ENCODE data around the gene JPT2. TPM values are rescaled to one million over a fixed set of nuclear protein-coding genes. Genes with fewer than 3 reads are reported as not detected.

Gene JPT2
- total and polyA plus RNA-seq, 10 of the 15 experiments (the other 5 are each of a cell fraction or from before 2014, with no cell fraction given): 11.7 to 78.4 (median 48.4) TPM

GRCh38 chr16:1677942-1678499, at the start of gene JPT2 (continued):
- TF ChIP-seq RELA (IDR thresholded peaks at IDR 0.05; ENCODE audit: borderline replicate concordance, partially characterized antibody) (no peak), TCF12 (IDR thresholded peaks at IDR 0.05; ENCODE audit: low read depth, low read length) (peak; percentile 67; the same call in 1 of the 2 replicates), PKNOX1 (IDR thresholded peaks at IDR 0.05) (peak; percentile 99), CHD2 (IDR thresholded peaks at IDR 0.05; ENCODE audit: borderline replicate concordance, low read depth, low read length) (peak; percentile 95), RB1 (IDR thresholded peaks at IDR 0.05; ENCODE audit: borderline replicate concordance) (peak; percentile 75), MXI1 (IDR thresholded peaks at IDR 0.05; ENCODE audit: low read depth, low read length) (peak; percentile 35; the same call in 1 of the 2 replicates)

GRCh38 chr16:1630450-1631213, 47.4 kb upstream of the JPT2 start:
- in situ Hi-C loops (cut with MboI): no loop called here
- TF ChIP-seq E4F1 (IDR thresholded peaks at IDR 0.05; ENCODE audit: borderline replicate concordance, partially characterized antibody) (no peak), ZNF217 (IDR thresholded peaks at IDR 0.05) (no peak), SRF (IDR thresholded peaks at IDR 0.05; ENCODE audit: low read depth in 2 of 2, low read length in 2 of 2) (no peak), RELB (IDR thresholded peaks at IDR 0.05; ENCODE audit: low read depth) (no peak), CHD1 (IDR thresholded peaks at IDR 0.05; ENCODE audit: low read depth, low read length) (no peak), EED (IDR thresholded peaks at IDR 0.05; ENCODE audit: low read depth) (no peak), BRCA1 (IDR thresholded peaks at IDR 0.05; ENCODE audit: low read depth, low read length) (no peak), SUZ12 (IDR thresholded peaks at IDR 0.05; ENCODE audit: unreplicated experiment) (no peak), RUNX3 (IDR thresholded peaks at IDR 0.05; ENCODE audit: low read length) (no peak), MYC (IDR thresholded peaks at IDR 0.05; ENCODE audit: insufficient read depth, insufficient read length, insufficient replicate concordance, low read length, severe bottlenecking) (no peak), BACH1 (IDR thresholded peaks at IDR 0.05; ENCODE audit: borderline replicate concordance) (no peak)

More at GRCh38 chr16:1630450-1631213, 47.4 kb upstream of the JPT2 start:
- peaks cover 15 to 32% of the 10 kb centered on the region in 2 experiments for H3K36me3 ChIP-seq (ENCODE audit: control insufficient read depth in 2 of 2, insufficient read depth in 2 of 2, low read length in 1 of 2)
- ChIA-PET RAD21 (ENCODE audit: unreplicated experiment) (no interaction called here), POLR2A (no interaction called here), SMC1A (ENCODE audit: uncharacterized antibody, unreplicated experiment) (no interaction called here), CTCF (no interaction called here)
- intact Hi-C loops (cut with micrococcal nuclease; ENCODE audit: unreplicated experiment): no loop called here
- no peaks in the 10 kb centered on the region for H3K27me3 ChIP-seq (replicated peaks in 1 of 2; ENCODE audit: control insufficient read depth in 2 of 2, insufficient read depth in 2 of 2, low read length in 1 of 2)
- no peak overlapping the region for H2AFZ ChIP-seq (ENCODE audit: control insufficient read depth, low read depth, low read length)
- no peaks in the 10 kb centered on the region; the same call in 1 of the 2 replicates for H4K20me1 ChIP-seq (ENCODE audit: control insufficient read depth, insufficient read depth)
- no peak for ATAC-seq
- WGBS (ENCODE audit: insufficient coverage, insufficient replicate concordance, low lambda C conversion rate, missing lambda C conversion rate): 95% methylated on average over 20 of the region's 20 CpGs
- no TSS peak for BruUV-seq (replicated peaks)
- H3K9me3 ChIP-seq (replicated peaks; ENCODE audit: control insufficient read depth, insufficient read depth, low read length): no peaks in the 10 kb centered on the region
- no peak overlapping the region for H3K27ac ChIP-seq (ENCODE audit: control insufficient read depth, insufficient read depth)
- no peak for DNase-seq (ENCODE audit: low read depth, low spot score)
- H3K9ac ChIP-seq (ENCODE audit: control insufficient read depth, insufficient read depth, low read length): no peak overlapping the region
- H3K79me2 ChIP-seq (ENCODE audit: control insufficient read depth, insufficient read depth, low read length): no peaks in the 10 kb centered on the region
- no peak for FAIRE-seq
- no peak overlapping the region for H3K4me3 ChIP-seq
- no peak overlapping the region for H3K4me2 ChIP-seq (ENCODE audit: control insufficient read depth, insufficient read depth)
- H3K4me1 ChIP-seq (ENCODE audit: control insufficient read depth, insufficient read depth, low read length): no peaks in the 10 kb centered on the region
